Right cardiac atrium (tissue), 5 donors: ENCODE measurements around the gene B4GALNT4. TPM values are rescaled to one million over a fixed set of nuclear protein-coding genes. Genes with fewer than 3 reads are reported as not detected.
"Not testable (repeated sequence)": the region's sequence is repeated elsewhere in the genome, so short reads cannot be mapped to it uniquely, and the experiment has no call there.

Experiments
- ATAC-seq, 2 donors: fragments of 200-7000 bp; cut with Tn5 transposase; one replicate each; pipeline versions ENCODE4 v1.8.0 to v1.9.1; 2020; ENCODE audit warnings: moderate library complexity in 2 of 2, mild to moderate bottlenecking in 1 of 2
- DNase-seq, 3 donors: peaks; one replicate each; pipeline ENCODE4 v3.0.0-alpha.2; 2020
- H3K27ac ChIP-seq: one replicate; pipeline ENCODE4 v1.5.1; 2013; ENCODE audit warnings: mild to moderate bottlenecking, low read length, control low read depth, moderate library complexity
- H3K27me3 ChIP-seq: one replicate; pipeline ENCODE4 v1.6.1; 2013; ENCODE audit not compliant: control insufficient read depth, insufficient read depth
- H3K4me1 ChIP-seq: one replicate; pipeline ENCODE4 v1.6.1; 2013; ENCODE audit warnings: low read length; ENCODE audit not compliant: control insufficient read depth, insufficient read depth
- H3K4me3 ChIP-seq: one replicate; pipeline ENCODE4 v1.5.1; 2013; ENCODE audit warnings: low read length, control low read depth
- H3K9me3 ChIP-seq: one replicate; pipeline ENCODE4 v1.6.1; 2013; ENCODE audit warnings: low read length; ENCODE audit not compliant: control insufficient read depth
- WGBS: extraction: QIAGEN DNeasy Blood & Tissue Kit; methylation state at CpG from one replicate; pipeline ENCODE4 v1.1.7; 2013; 5-methylcytosine and 5-hydroxymethylcytosine counted together
- intact Hi-C, 4 donors: fragments of 100-400 bp; cut with DNase I; formaldehyde crosslinking; loops; one replicate each; pipeline versions ENCODE4 v1.11.0 to v1.14.0; 2022 to 2023
- polyA plus RNA-seq: library from polyadenylated mRNA; stranded (reverse); fragments of 200-250 nt; gene quantifications from one replicate; pipeline ENCODE4 v1.2.3, GENCODE V29; 2013
- total RNA-seq, 4 donors: library from RNA; stranded (reverse); fragmentation: NEBNext Ultra II Directional; extraction: Animal tissue kit (Norgen Biotek cat#: 25700); gene quantifications; one replicate each; pipeline ENCODE4 v1.2.1, GENCODE V29; 2021
- donor health status: healthy with polysubstance abuse.
- donor health status: DM: no; HTN: yes; CAD: no.
- donor health status: DM: no; HTN: no; CAD: no.
- donor health status: DM: no; HTN: yes; CAD: no; lungs with severe emphysema.
- donor health status: DM: yes; HTN: yes; CAD: no.

Gene B4GALNT4
- total and polyA plus RNA-seq, 5 donors: 1.0 to 2.5 (median 1.4) TPM

- Histone ChIP-seq H3K4me3 (no peak overlapping the region), H3K27me3 (no peaks in the 10 kb centered on the region), H3K4me1 (no peaks in the 10 kb centered on the region), H3K9me3 (no peaks in the 10 kb centered on the region), H3K27ac (no peak overlapping the region)
- intact Hi-C loops: no loop called here
- no peak for ATAC-seq
- whole genome bisulfite sequencing: 82% methylated on average over 36 of the region's 36 CpGs
- peak in 1 of 3 donors; percentile 12 for DNase-seq
These were observed 6.5 kb upstream of the B4GALNT4 start for GRCh38 chr11:362642-363442.

GRCh38 chr11:363443-363805, 5.9 kb upstream of the B4GALNT4 start:
- ATAC-seq: not testable (repeated sequence)

GRCh38 chr11:363948-364761, 5.1 kb upstream of the B4GALNT4 start:
- H3K4me1 ChIP-seq: no peaks in the 10 kb centered on the region
- peak; percentile 19 to 23 for ATAC-seq
- intact Hi-C loops: no loop called here
- H3K4me3 ChIP-seq: no peak overlapping the region
- no peak overlapping the region for H3K27ac ChIP-seq
- WGBS: 71% methylated on average over 24 of the region's 24 CpGs
- peak in 2 of 3 donors; percentile 17 to 67 for DNase-seq
- H3K27me3 ChIP-seq: no peaks in the 10 kb centered on the region
- H3K9me3 ChIP-seq: no peaks in the 10 kb centered on the region

More at GRCh38 chr11:363443-363805, 5.9 kb upstream of the B4GALNT4 start:
- intact Hi-C loops, H3K9me3 ChIP-seq, H3K4me1 ChIP-seq, H3K27me3 ChIP-seq, H3K27ac ChIP-seq, H3K4me3 ChIP-seq: not testable (repeated sequence)
- 79% methylated on average over 22 of the region's 22 CpGs for WGBS
- peak in 1 of 3 donors; percentile 8 for DNase-seq

GRCh38 chr11:364991-365725, 4.1 kb upstream of the B4GALNT4 start:
- no peak overlapping the region for H3K27ac ChIP-seq
- ATAC-seq: no peak
- no peaks in the 10 kb centered on the region for H3K9me3 ChIP-seq
- intact Hi-C loops: no loop called here
- no peak overlapping the region for H3K4me3 ChIP-seq
- no peak for DNase-seq
- H3K27me3 ChIP-seq: no peaks in the 10 kb centered on the region
- 86% methylated on average over 22 of the region's 22 CpGs for whole genome bisulfite sequencing
- H3K4me1 ChIP-seq: no peaks in the 10 kb centered on the region

- WGBS: 74% methylated on average over 16 of the region's 16 CpGs
- DNase-seq (peak in 1 of 3 donors; percentile 23), ATAC-seq (no peak)
- H3K9me3 ChIP-seq: no peaks in the 10 kb centered on the region
- no peaks in the 10 kb centered on the region for H3K27me3 ChIP-seq
- intact Hi-C loops: no loop called here
- H3K4me3 ChIP-seq: no peak overlapping the region
- no peak overlapping the region for H3K27ac ChIP-seq
- no peaks in the 10 kb centered on the region for H3K4me1 ChIP-seq
These were observed 3.5 kb upstream of the B4GALNT4 start for GRCh38 chr11:365831-366230.

- intact Hi-C loops: no loop called here
These were observed 1.3 kb upstream of the B4GALNT4 start for GRCh38 chr11:367956-368413.

GRCh38 chr11:368414-369335, 624 bp upstream of the B4GALNT4 start:
- intact Hi-C loops: no loop called here
- peak in 1 of 2 donors; percentile 23 for ATAC-seq

More at GRCh38 chr11:367956-368413, 1.3 kb upstream of the B4GALNT4 start:
- Histone ChIP-seq H3K4me3 (no peak overlapping the region), H3K9me3 (no peaks in the 10 kb centered on the region), H3K4me1 (no peaks in the 10 kb centered on the region), H3K27me3 (no peaks in the 10 kb centered on the region), H3K27ac (no peak overlapping the region)
- 38% methylated on average over 7 of the region's 7 CpGs for WGBS
- DNase-seq (no peak), ATAC-seq (no peak)

GRCh38 chr11:370070-370941, 1.0 kb downstream of the B4GALNT4 start:
- DNase-seq: peak; percentile 11 to 41 (median 40)
- WGBS: 26% methylated on average over 42 of the region's 42 CpGs
- no peak overlapping the region for H3K27ac ChIP-seq
- H3K4me1 ChIP-seq: no peaks in the 10 kb centered on the region
- ATAC-seq: no peak
- H3K4me3 ChIP-seq: no peak overlapping the region
- no peaks in the 10 kb centered on the region for H3K9me3 ChIP-seq
- intact Hi-C loops: no loop called here
- H3K27me3 ChIP-seq: no peaks in the 10 kb centered on the region

More at GRCh38 chr11:368414-369335, 624 bp upstream of the B4GALNT4 start:
- Histone ChIP-seq H3K9me3 (no peaks in the 10 kb centered on the region), H3K27ac (no peak overlapping the region), H3K4me3 (peak overlapping the region; percentile 62), H3K27me3 (no peaks in the 10 kb centered on the region), H3K4me1 (no peaks in the 10 kb centered on the region)
- WGBS: 2% methylated on average over 59 of the region's 61 CpGs
- peak; percentile 13 to 69 (median 61) for DNase-seq

- H3K27me3 ChIP-seq: no peaks in the 10 kb centered on the region
- DNase-seq (peak in 2 of 3 donors; percentile 9 to 35), ATAC-seq (peak in 1 of 2 donors; percentile 6)
These were observed 1.8 kb downstream of the B4GALNT4 start for GRCh38 chr11:371051-371450.

More at GRCh38 chr11:371051-371450, 1.8 kb downstream of the B4GALNT4 start:
- WGBS: 90% methylated on average over 5 of the region's 5 CpGs
- intact Hi-C loops: no loop called here
- Histone ChIP-seq H3K4me3 (no peak overlapping the region), H3K4me1 (no peaks in the 10 kb centered on the region), H3K9me3 (no peaks in the 10 kb centered on the region), H3K27ac (no peak overlapping the region)
